HG03025 (cell line): Measurements from ENCODE around the gene SH3RF3.
"Not testable (repeated sequence)": the region's sequence is repeated elsewhere in the genome, so short reads cannot be mapped to it uniquely, and the experiment has no call there.

Experiments used
- ATAC-seq: cut with Tn5 transposase; IDR thresholded peaks from one replicate; pipeline ENCODE4 v1.9.1; 2021; ENCODE audit warnings: mild to moderate bottlenecking, moderate library complexity; ENCODE audit not compliant: unreplicated experiment, low FRiP score

The SH3RF3 gene

DNA sequence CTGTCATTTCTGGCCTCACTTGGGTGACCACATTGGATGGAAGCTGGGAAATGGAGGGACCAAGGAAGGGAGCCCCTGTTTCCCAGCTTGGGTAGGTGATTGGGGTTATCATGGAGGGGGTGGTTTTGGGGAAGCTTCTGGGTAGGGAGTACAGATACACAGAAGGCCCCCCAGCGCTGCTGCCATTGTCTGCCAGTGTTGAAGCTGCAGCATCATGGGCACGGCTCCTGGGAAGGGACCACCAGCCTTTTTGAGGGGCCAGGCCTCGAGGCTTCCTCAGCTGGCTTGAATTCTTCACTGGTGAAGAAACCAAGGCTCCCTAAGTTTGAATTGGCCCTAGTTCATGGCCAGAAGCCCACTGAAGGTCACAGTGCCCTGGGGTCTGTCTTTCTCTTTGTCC is 25.2 kb downstream of the SH3RF3 start:
- ATAC-seq, result no peak

DNA sequence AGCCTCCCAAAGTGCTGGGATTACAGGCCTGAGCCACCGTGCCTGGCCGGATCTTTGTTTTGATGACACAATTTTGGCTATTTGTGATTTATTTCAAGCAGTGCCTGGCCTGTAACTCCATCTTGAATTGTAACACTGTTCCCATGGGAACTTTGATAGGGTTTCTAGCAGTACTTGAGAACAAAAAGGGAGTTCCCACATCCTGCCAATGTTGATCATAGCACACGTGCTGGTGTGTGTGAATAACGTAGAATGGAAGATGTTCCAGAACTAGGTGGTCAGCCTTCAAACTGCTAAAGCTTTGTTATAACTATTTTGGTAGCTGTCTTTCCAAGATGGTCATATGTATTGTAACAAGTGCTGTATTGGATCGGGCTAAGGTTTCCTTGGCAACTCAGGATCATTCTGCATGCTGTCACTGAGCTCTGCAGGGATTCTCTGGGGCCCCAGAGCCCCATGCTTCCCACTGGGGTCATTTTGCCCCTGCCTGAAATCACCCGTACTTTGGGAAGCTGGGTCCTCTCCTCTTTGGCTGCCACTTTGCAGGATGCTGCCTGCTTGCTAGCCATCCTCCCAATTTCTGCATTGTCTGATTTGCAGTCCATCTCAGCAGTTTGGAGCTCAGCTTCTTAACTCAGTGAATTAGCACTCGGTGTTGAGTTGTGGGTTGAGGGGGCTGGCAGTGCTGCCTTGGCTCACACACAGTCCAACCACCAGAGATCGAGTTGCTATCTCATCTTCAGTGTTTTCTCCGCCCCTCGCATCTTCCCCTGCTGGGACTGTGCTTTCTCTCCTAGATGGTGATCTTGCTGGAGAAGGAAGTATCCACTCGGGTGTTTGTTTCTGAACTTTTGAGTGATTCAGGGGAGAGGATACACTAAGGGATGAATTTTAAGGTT is 26.8 kb downstream of the SH3RF3 start:
- ATAC-seq, result no peak

GRCh38 chr2:109157563-109158105 is 28.6 kb downstream of the SH3RF3 start:
- ATAC-seq, result no peak

DNA sequence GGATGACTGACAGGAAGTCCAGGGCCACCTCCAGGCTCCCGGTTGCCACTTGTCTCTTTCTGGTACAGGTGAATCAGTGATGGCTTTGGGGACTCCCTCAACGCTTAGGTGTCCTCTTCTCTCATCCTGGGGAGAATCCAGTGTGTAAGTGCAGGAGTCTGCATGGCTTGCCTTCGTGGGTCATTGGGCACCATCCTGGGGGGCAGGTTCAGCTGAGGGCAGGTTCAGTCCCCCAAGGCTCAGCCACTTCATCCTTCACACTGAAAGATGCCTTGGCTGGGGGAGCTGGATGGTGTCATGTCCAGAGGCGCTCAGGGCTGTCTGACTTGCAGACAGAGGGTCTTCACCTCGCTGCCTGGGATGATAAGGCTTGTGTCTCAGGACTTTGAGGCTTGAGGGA is 29.2 kb downstream of the SH3RF3 start:
- ATAC-seq, result no peak

GRCh38 chr2:109159096-109159495 is 30.1 kb downstream of the SH3RF3 start:
- no peak for ATAC-seq

GRCh38 chr2:109160714-109161440 is 31.9 kb downstream of the SH3RF3 start:
- no peak for ATAC-seq

DNA sequence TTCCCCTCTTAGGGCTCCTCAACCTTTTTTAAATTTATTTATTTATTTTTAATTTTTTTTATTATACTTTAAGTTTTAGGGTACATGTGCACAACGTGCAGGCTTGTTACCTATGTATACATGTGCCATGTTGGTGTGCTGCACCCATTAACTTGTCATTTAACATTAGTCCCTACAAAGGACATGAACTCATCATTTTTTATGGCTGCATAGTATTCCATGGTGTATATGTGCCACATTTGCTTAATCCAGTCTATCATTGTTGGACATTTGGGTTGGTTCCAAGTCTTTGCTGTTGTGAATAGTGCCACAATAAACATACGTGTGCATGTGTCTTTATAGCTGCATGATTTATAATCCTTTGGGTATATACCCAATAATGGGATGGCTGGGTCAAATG is 33.4 kb downstream of the SH3RF3 start:
- not testable (repeated sequence) for ATAC-seq

DNA sequence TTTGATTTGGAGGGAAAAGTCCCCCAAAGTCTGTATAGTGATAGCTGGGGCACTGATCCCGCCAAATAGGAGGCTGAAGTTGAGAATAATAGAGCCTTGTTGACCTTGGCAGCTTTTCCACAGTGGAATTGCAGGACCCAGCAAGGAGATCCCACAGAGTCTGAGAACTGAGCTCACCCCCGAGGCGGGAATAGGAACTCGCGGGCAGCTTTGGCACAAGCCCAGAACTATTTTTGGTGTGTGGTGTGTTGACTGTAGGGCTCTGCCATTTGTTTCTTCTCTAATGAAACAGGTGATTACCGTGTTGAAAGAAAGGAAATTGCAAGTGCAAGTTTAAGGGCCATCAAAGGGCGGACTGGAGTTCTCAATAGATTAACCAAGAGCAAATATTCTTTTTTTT is 34.0 kb downstream of the SH3RF3 start:
- ATAC-seq, result no peak

DNA sequence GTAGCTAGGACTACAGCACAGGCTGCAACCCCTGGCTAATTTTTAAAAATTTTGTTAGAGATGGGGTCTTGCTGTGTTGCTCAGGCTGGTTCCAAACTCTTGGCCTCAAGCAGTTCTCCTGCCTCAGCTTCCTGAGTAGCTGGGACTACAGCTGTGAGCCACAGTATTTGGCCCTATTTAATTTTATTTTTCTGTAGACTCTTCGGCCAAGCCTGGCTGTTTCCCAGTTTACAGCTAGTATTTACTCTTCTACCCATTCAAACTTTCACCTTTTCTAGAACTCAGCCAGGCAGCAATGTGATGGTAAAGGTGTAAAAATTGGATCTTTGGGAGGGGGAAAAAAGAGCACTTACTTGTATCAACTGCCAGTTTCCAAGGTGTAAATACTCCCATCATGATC is 35.3 kb downstream of the SH3RF3 start:
- no peak for ATAC-seq

- no peak for ATAC-seq
These were observed 35.8 kb downstream of the SH3RF3 start for GRCh38 chr2:109164739-109165221.

DNA sequence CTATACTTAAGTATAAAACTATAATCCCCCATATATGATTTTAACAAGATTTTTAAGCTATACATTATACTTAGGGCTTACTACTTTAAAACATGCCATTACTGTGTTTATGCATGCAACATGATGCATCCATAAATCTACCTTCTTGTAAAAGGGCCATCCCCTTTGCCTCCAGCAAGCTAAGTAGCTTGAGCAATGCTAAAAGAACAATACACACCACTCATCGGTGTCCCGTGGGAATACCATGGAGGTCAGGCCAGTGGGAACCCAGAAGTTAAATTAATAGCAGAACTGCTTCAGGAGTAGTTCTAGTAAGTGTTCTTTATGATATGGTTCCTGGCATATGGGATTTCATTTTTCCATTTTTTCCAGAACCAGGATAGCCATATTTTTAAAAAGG is 37.8 kb downstream of the SH3RF3 start:
- ATAC-seq, result no peak

- no peak for ATAC-seq
These were observed 39.1 kb downstream of the SH3RF3 start for GRCh38 chr2:109168086-109168485.

- no peak for ATAC-seq
These were observed 39.7 kb downstream of the SH3RF3 start for GRCh38 chr2:109168716-109169115.

DNA sequence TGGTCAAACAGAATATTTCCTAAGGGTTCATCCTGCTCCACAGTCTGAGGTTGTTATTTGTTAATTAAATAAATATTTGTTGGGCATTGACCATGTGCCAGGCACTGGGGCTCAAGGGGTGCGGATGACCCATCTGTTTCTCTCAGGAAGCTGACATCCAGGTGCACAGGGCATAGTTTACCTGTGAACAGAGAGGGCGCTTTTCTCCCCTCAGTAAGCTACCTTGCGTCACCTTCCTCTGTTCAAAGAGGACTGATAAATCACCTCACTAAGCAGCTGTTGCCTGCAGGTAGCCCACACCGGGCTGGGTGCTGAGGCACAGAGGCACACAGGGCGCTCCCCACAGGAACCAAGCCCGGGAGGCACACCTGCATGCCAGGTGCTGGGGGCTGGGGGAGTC is 41.6 kb downstream of the SH3RF3 start:
- no peak for ATAC-seq

GRCh38 chr2:109171444-109172334 is 42.7 kb downstream of the SH3RF3 start:
- ATAC-seq, result no peak

- no peak for ATAC-seq
These were observed 43.6 kb downstream of the SH3RF3 start for GRCh38 chr2:109172556-109173105.

- ATAC-seq, result no peak
These were observed 44.5 kb downstream of the SH3RF3 start for GRCh38 chr2:109173311-109174171.

- no peak for ATAC-seq
These were observed 45.2 kb downstream of the SH3RF3 start for GRCh38 chr2:109174214-109174613.
